SK-N-SH (cell line): ENCODE measurements around the gene EIF2AK2. TPM values are rescaled to one million over a fixed set of nuclear protein-coding genes. Genes with fewer than 3 reads are reported as not detected.

Experiments
- CTCF ChIA-PET: fragments of 300-600, 350-600 bp; formaldehyde crosslinking; extraction: SDS; loops from one replicate; lab custom pipeline; 2021; lab: Yijun Ruan, JAX
- POLR2A ChIA-PET: fragments of 350-600 bp; sonication (Branson Sonifier 250); formaldehyde crosslinking; extraction: SDS; loops from one replicate; lab custom pipeline; 2020; ENCODE audit warnings: antibody characterized with exemption, inconsistent platforms; lab: Yijun Ruan, JAX
- DNase-seq: peaks from one replicate; pipeline ENCODE4 v3.0.0; 2012
- H2AFZ ChIP-seq: fragments of 200-600 bp; sonication (generic); 2 replicates; pipeline ENCODE4 v1.8.1; 2016; ENCODE audit warnings: antibody characterized with exemption, mild to moderate bottlenecking, low read depth
- H3F3A ChIP-seq: fragments of 200-600 bp; sonication (generic); replicated peaks from 2 replicates; pipeline ENCODE3; 2016; ENCODE audit warnings: antibody characterized with exemption, mild to moderate bottlenecking; ENCODE audit not compliant: insufficient read depth
- H3K27ac ChIP-seq, 2 experiments: fragments of 200-500 bp in 1 of 2; fragments of 200-600 bp in 1 of 2; sonication (Bioruptor generic) in 1 of 2; sonication (generic), shearing (Covaris generic) in 1 of 2; 2 replicates each; pipeline versions ENCODE4 v1.5.1 to v1.6.1; 2014 to 2016; ENCODE audit warnings: low read depth in 2 of 2, inconsistent platforms in 1 of 2, low read length in 1 of 2, mild to moderate bottlenecking in 1 of 2, mixed read lengths in 1 of 2
- H3K27me3 ChIP-seq: fragments of 200-600 bp; sonication (generic), shearing (Covaris generic); 2 replicates; pipeline ENCODE4 v1.6.1; 2016; ENCODE audit warnings: mixed run types; ENCODE audit not compliant: insufficient read depth
- H3K36me3 ChIP-seq, 2 experiments: fragments of 200-500 bp in 1 of 2; fragments of 200-600 bp in 1 of 2; sonication (Bioruptor generic) in 1 of 2; sonication (generic) in 1 of 2; replicated peaks in 1 of 2; 2 replicates each; pipeline versions ENCODE3 to v1.5.1; 2014 to 2016; ENCODE audit warnings: low read length in 1 of 2, mild to moderate bottlenecking in 1 of 2; ENCODE audit not compliant: insufficient read depth in 2 of 2, control insufficient read depth in 1 of 2
- H3K4me1 ChIP-seq, 2 experiments: fragments of 200-500 bp in 1 of 2; fragments of 200-600 bp in 1 of 2; sonication (Bioruptor generic) in 1 of 2; sonication (generic), shearing (Covaris generic) in 1 of 2; 2 replicates each; pipeline versions ENCODE4 v1.5.1 to v1.6.1; 2014 to 2016; ENCODE audit warnings: low read depth in 1 of 2, low read length in 1 of 2, mixed run types in 1 of 2; ENCODE audit not compliant: insufficient read depth in 2 of 2, control insufficient read depth in 1 of 2
- H3K4me2 ChIP-seq: fragments of 200-600 bp; sonication (generic), shearing (Covaris generic); 2 replicates; pipeline ENCODE4 v1.6.1; 2017; ENCODE audit warnings: mixed run types
- H3K4me3 ChIP-seq, 2 experiments: fragments of 200-500 bp in 1 of 2; fragments of 200-600 bp in 1 of 2; sonication (Bioruptor generic) in 1 of 2; sonication (generic), shearing (Covaris generic) in 1 of 2; 2 replicates each; pipeline versions ENCODE4 v1.5.1 to v1.8.1; 2014 to 2016; ENCODE audit warnings: low read depth in 2 of 2, inconsistent platforms in 1 of 2, low read length in 1 of 2, mild to moderate bottlenecking in 1 of 2, mixed read lengths in 1 of 2, moderate library complexity in 1 of 2
- H3K79me2 ChIP-seq: fragments of 200-600 bp; sonication (generic); 2 replicates; pipeline ENCODE4 v1.8.1; 2017; ENCODE audit warnings: mild to moderate bottlenecking; ENCODE audit not compliant: insufficient read depth
- H3K9ac ChIP-seq: fragments of 200-600 bp; sonication (generic); 2 replicates; pipeline ENCODE4 v1.6.1; 2017; ENCODE audit warnings: mixed run types
- H3K9me2 ChIP-seq: fragments of 200-600 bp; sonication (generic); 2 replicates; pipeline ENCODE4 v1.6.1; 2017; ENCODE audit warnings: mixed run types
- H3K9me3 ChIP-seq: fragments of 200-600 bp; sonication (generic); 2 replicates; pipeline ENCODE4 v1.6.1; 2017; ENCODE audit warnings: mixed run types, mild to moderate bottlenecking, moderate library complexity
- H4K20me1 ChIP-seq: fragments of 200-600 bp; sonication (generic); 2 replicates; pipeline ENCODE4 v1.6.1; 2017; ENCODE audit warnings: mild to moderate bottlenecking, mixed run types; ENCODE audit not compliant: insufficient read depth
- CHD2 ChIP-seq: fragments of 150-350 bp; IDR thresholded peaks from 2 replicates; pipeline ENCODE4 v1.6.1; 2018; ENCODE audit warnings: low read length; ENCODE audit not compliant: partially characterized antibody
- FOSL2 ChIP-seq: IDR thresholded peaks from 2 replicates; pipeline ENCODE4 v1.4.0; 2012; ENCODE audit warnings: low read depth, mild to moderate bottlenecking, moderate library complexity, borderline replicate concordance
- GATA2 ChIP-seq: sonication (generic); formaldehyde crosslinking; IDR thresholded peaks from 2 replicates; pipeline ENCODE4 v1.5.0; 2020; ENCODE audit warnings: mild to moderate bottlenecking, missing genetic modification reagents
- MAX ChIP-seq: IDR thresholded peaks from 2 replicates; pipeline ENCODE4 v1.4.0; 2012; ENCODE audit warnings: low read depth
- MXI1 ChIP-seq: IDR thresholded peaks from 2 replicates; pipeline ENCODE4 v1.6.1; 2012; ENCODE audit warnings: mild to moderate bottlenecking, low read depth, low read length, improper control_type of control experiment
- NFIC ChIP-seq: IDR thresholded peaks from 2 replicates; pipeline ENCODE4 v1.4.0; 2012; ENCODE audit warnings: borderline replicate concordance
- NRF1 ChIP-seq: IDR thresholded peaks from 2 replicates; pipeline ENCODE4 v1.6.1; 2012; ENCODE audit warnings: low read depth, mild to moderate bottlenecking, low read length
- PBX3 ChIP-seq: IDR thresholded peaks from 2 replicates; pipeline ENCODE4; 2012
- POLR2AphosphoS5 ChIP-seq: IDR thresholded peaks from 2 replicates; pipeline ENCODE4 v1.6.1; 2012; ENCODE audit warnings: low read depth, low read length
- RCOR1 ChIP-seq: fragments of 150-350 bp; IDR thresholded peaks from 2 replicates; pipeline ENCODE4 v1.6.1; 2017; ENCODE audit warnings: antibody characterized with exemption, low read length
- RFX5 ChIP-seq: IDR thresholded peaks from 2 replicates; pipeline ENCODE4 v1.6.1; 2012; ENCODE audit warnings: mild to moderate bottlenecking, improper control_type of control experiment, low read length
- SIN3A ChIP-seq: IDR thresholded peaks from 2 replicates; pipeline ENCODE4 v1.6.1; 2012; ENCODE audit warnings: low read depth, mild to moderate bottlenecking, low read length, moderate library complexity, borderline replicate concordance
- TAF1 ChIP-seq: IDR thresholded peaks from 2 replicates; pipeline ENCODE4 v1.6.1; 2012; ENCODE audit warnings: low read depth, mild to moderate bottlenecking, low read length, moderate library complexity, borderline replicate concordance
- TCF12 ChIP-seq: IDR thresholded peaks from 2 replicates; pipeline ENCODE4 v1.4.0; 2012
- TEAD4 ChIP-seq: IDR thresholded peaks from 2 replicates; pipeline ENCODE4 v1.4.0; 2012; ENCODE audit warnings: mild to moderate bottlenecking, borderline replicate concordance; ENCODE audit not compliant: insufficient read depth
- USF2 ChIP-seq: fragments of 150-350 bp; IDR thresholded peaks from 2 replicates; pipeline ENCODE4 v1.6.1; 2017; ENCODE audit warnings: antibody characterized with exemption, low read length, low read depth, borderline replicate concordance
- YY1 ChIP-seq: IDR thresholded peaks from 2 replicates; pipeline ENCODE4 v1.4.0; 2012; ENCODE audit warnings: low read depth, mild to moderate bottlenecking
- WGBS: methylation state at CpG from one replicate; pipeline ENCODE4 v1.1.6; 2017; ENCODE audit warnings: low lambda C conversion rate; 5-methylcytosine and 5-hydroxymethylcytosine counted together
- polyA plus RNA-seq, 3 experiments: library from polyadenylated mRNA; depleted of rRNA; stranded (reverse); fragments of >200 nt; gene quantifications; 2 replicates each; pipeline ENCODE4 v1.2.3, GENCODE V29; 2012

The EIF2AK2 gene
- polyA plus RNA-seq, 1 of the 3 experiments (the other 2 are of a cell fraction), result 9.0 TPM

- Histone ChIP-seq H3K4me2 (no peak overlapping the region), H3K9me3 (no peaks in the 10 kb centered on the region), H3K9ac (no peak overlapping the region), H3F3A (no peaks in the 10 kb centered on the region), H3K27ac (no peak overlapping the region), H4K20me1 (no peaks in the 10 kb centered on the region), H2AFZ (no peak overlapping the region), H3K79me2 (no peaks in the 10 kb centered on the region), H3K36me3 (peaks cover 70 to 76% of the 10 kb centered on the region in 2 experiments), H3K4me1 (no peaks in the 10 kb centered on the region), H3K4me3 (no peak overlapping the region), H3K27me3 (no peaks in the 10 kb centered on the region), H3K9me2 (no peaks in the 10 kb centered on the region)
- ChIA-PET POLR2A (no interaction called here), CTCF (no interaction called here)
- no peak for TF ChIP-seq TEAD4
- TF ChIP-seq PBX3, result no peak
- no peak for TF ChIP-seq TAF1
- TF ChIP-seq MXI1, result no peak
- no peak for TF ChIP-seq NRF1
- no peak for TF ChIP-seq FOSL2
- no peak for TF ChIP-seq MAX
- no peak for TF ChIP-seq TCF12
- no peak for TF ChIP-seq USF2
- TF ChIP-seq RFX5, result no peak
- no peak for TF ChIP-seq POLR2AphosphoS5
- no peak for DNase-seq
Observed at GRCh38 chr2:37061013-37061711, 95.6 kb downstream of the EIF2AK2 start.

- CTCF ChIA-PET, result interaction anchor here (0.8 to 1.1 kb wide), 2 partner anchors 9 to 19 kb away, joined by 3 to 4 read pairs; no protein-coding TSS in a partner anchor
- no peak overlapping the region for H2AFZ ChIP-seq
- no peak overlapping the region for H3K27ac ChIP-seq
- H3K4me2 ChIP-seq, result no peak overlapping the region
- H3K9me2 ChIP-seq, result no peaks in the 10 kb centered on the region
- TF ChIP-seq FOSL2 (no peak), YY1 (no peak), NFIC (no peak), CHD2 (no peak), MAX (no peak), GATA2 (CRISPR knock-in tag) (no peak), SIN3A (no peak), RFX5 (no peak), USF2 (no peak), RCOR1 (no peak), TAF1 (no peak)
- H3K9ac ChIP-seq, result no peak overlapping the region
- no peaks in the 10 kb centered on the region for H3K79me2 ChIP-seq
- DNase-seq, result no peak
- H3K27me3 ChIP-seq, result no peaks in the 10 kb centered on the region
- POLR2A ChIA-PET, result no interaction called here
- no peak overlapping the region for H3K4me3 ChIP-seq
- no peaks in the 10 kb centered on the region for H3K9me3 ChIP-seq
- H3K36me3 ChIP-seq, result peaks cover 70 to 76% of the 10 kb centered on the region in 2 experiments
- H3K4me1 ChIP-seq, result no peaks in the 10 kb centered on the region
- H4K20me1 ChIP-seq, result no peaks in the 10 kb centered on the region
- WGBS, result 93% methylated on average over 7 of the region's 7 CpGs
- no peaks in the 10 kb centered on the region for H3F3A ChIP-seq
Observed at GRCh38 chr2:37060446-37060845, 96.3 kb downstream of the EIF2AK2 start.
